WTC11 (cell line): ENCODE measurements around the gene CDH2. TPM values are rescaled to one million over a fixed set of nuclear protein-coding genes. Genes with fewer than 3 reads are reported as not detected.

Experiments
- ATAC-seq: fragments of 200-7000 bp; cut with Tn5 transposase; 2 replicates; pipeline ENCODE4 v1.10.0; 2021; ENCODE audit warnings: mild to moderate bottlenecking, moderate library complexity
- CTCF ChIA-PET: fragments of 300-600 bp; sonication (Branson Sonifier 250); formaldehyde crosslinking; loops from one replicate; lab custom pipeline; 2021; ENCODE audit warnings: antibody characterized with exemption; lab: Charles Lee
- POLR2A ChIA-PET: fragments of 350-600 bp; sonication (Branson Sonifier 250); formaldehyde crosslinking; loops from one replicate; lab custom pipeline; 2021; ENCODE audit warnings: antibody characterized with exemption; lab: Charles Lee
- DNase-seq: peaks from one replicate; pipeline ENCODE4 v3.0.0; 2021; ENCODE audit warnings: low spot score
- H3K27ac Mint-ChIP-seq: 2 replicates; pipeline ENCODE4 v1.8.0; 2021; ENCODE audit warnings: mixed read lengths
- H3K27me3 Mint-ChIP-seq: 2 replicates; pipeline ENCODE4 v1.8.0; 2021; ENCODE audit warnings: low read depth, mild to moderate bottlenecking, moderate library complexity, mixed read lengths
- H3K36me3 Mint-ChIP-seq: 2 replicates; pipeline ENCODE4 v1.8.0; 2021; ENCODE audit warnings: mixed read lengths
- H3K4me1 Mint-ChIP-seq: 2 replicates; pipeline ENCODE4 v1.8.0; 2022; ENCODE audit warnings: mixed read lengths
- H3K4me3 Mint-ChIP-seq: 2 replicates; pipeline ENCODE4 v1.8.0; 2021; ENCODE audit warnings: mild to moderate bottlenecking, moderate library complexity, mixed read lengths
- H3K9me3 Mint-ChIP-seq: 2 replicates; pipeline ENCODE4 v1.8.0; 2021; ENCODE audit warnings: mixed read lengths
- ESRRA ChIP-seq: sonication (generic); formaldehyde crosslinking; IDR thresholded peaks from 2 replicates; pipeline ENCODE4 v1.8.1; 2022; ENCODE audit warnings: mild to moderate bottlenecking, missing genetic modification reagents, borderline replicate concordance
- FOXP1 ChIP-seq: sonication (generic); formaldehyde crosslinking; IDR thresholded peaks from 2 replicates; pipeline ENCODE4 v1.8.0; 2022; ENCODE audit warnings: missing genetic modification reagents, mild to moderate bottlenecking, moderate library complexity, borderline replicate concordance
- HMGA2 ChIP-seq: fragments of 250-450 bp; sonication (Bioruptor Pico); IDR thresholded peaks from 2 replicates; pipeline ENCODE4 v1.4.0; 2021; ENCODE audit warnings: mild to moderate bottlenecking, moderate library complexity
- KAT7 ChIP-seq: sonication (generic); formaldehyde crosslinking; IDR thresholded peaks from 2 replicates; pipeline ENCODE4 v1.8.1; 2023; ENCODE audit warnings: missing genetic modification reagents, mild to moderate bottlenecking, borderline replicate concordance
- NFATC4 ChIP-seq: fragments of 250-450 bp; sonication (Bioruptor Pico); IDR thresholded peaks from 2 replicates; pipeline ENCODE4 v1.9.0; 2021; ENCODE audit warnings: mild to moderate bottlenecking
- NFYB ChIP-seq: sonication (generic); formaldehyde crosslinking; conservative IDR thresholded peaks from 2 replicates; pipeline ENCODE4 v1.8.0; 2022; ENCODE audit warnings: low read depth, missing genetic modification reagents
- RELA ChIP-seq: sonication (generic); formaldehyde crosslinking; IDR thresholded peaks from 2 replicates; pipeline ENCODE4 v1.8.1; 2022; ENCODE audit warnings: missing genetic modification reagents, mild to moderate bottlenecking, borderline replicate concordance
- SMAD3 ChIP-seq: sonication (generic); formaldehyde crosslinking; IDR thresholded peaks from 2 replicates; pipeline ENCODE4 v1.8.0; 2022; ENCODE audit warnings: missing genetic modification reagents, mild to moderate bottlenecking, borderline replicate concordance
- SOX15 ChIP-seq: fragments of 250-450 bp; sonication (Bioruptor Pico); IDR thresholded peaks from 2 replicates; pipeline ENCODE4 v1.9.0; 2021; ENCODE audit warnings: mild to moderate bottlenecking
- SP1 ChIP-seq: sonication (generic); formaldehyde crosslinking; conservative IDR thresholded peaks from 2 replicates; pipeline ENCODE4 v1.8.1; 2022; ENCODE audit warnings: missing genetic modification reagents
- total RNA-seq: library from RNA; stranded (reverse); gene quantifications from 3 replicates; pipeline ENCODE4 v1.2.3, GENCODE V29; 2021
- TF ChIP-seq, protein P1 (sequence below): sonication (generic); formaldehyde crosslinking; IDR thresholded peaks from 2 replicates; pipeline ENCODE4 v1.8.1; 2022; ENCODE audit warnings: low read depth, missing genetic modification reagents, borderline replicate concordance
- TF ChIP-seq, protein P2 (sequence below): fragments of 200-600 bp; IDR thresholded peaks from 2 replicates; pipeline ENCODE4 v1.8.0; 2022; ENCODE audit warnings: antibody characterized with exemption
- TF ChIP-seq, protein P3 (sequence below): sonication (generic); formaldehyde crosslinking; IDR thresholded peaks from 2 replicates; pipeline ENCODE4 v1.8.0; 2023; ENCODE audit warnings: mild to moderate bottlenecking, missing genetic modification reagents
- TF ChIP-seq, protein P4 (sequence below): sonication (generic); formaldehyde crosslinking; IDR thresholded peaks from 2 replicates; pipeline ENCODE4 v1.8.0; 2022; ENCODE audit warnings: missing genetic modification reagents
- TF ChIP-seq, protein P5 (sequence below): sonication (generic); formaldehyde crosslinking; IDR thresholded peaks from 2 replicates; pipeline ENCODE4 v1.8.0; 2022; ENCODE audit warnings: mild to moderate bottlenecking, missing genetic modification reagents
- TF ChIP-seq, protein P6 (sequence below): sonication (generic); formaldehyde crosslinking; conservative IDR thresholded peaks from 2 replicates; pipeline ENCODE4 v1.8.1; 2022; ENCODE audit warnings: mild to moderate bottlenecking, missing genetic modification reagents
- TF ChIP-seq, protein P7 (sequence below): sonication (generic); formaldehyde crosslinking; IDR thresholded peaks from 2 replicates; pipeline ENCODE4 v1.8.1; 2023; ENCODE audit warnings: mild to moderate bottlenecking, missing genetic modification reagents, borderline replicate concordance

The CDH2 gene
- total RNA-seq, 1 experiment from 2014 or later, result 17.3 TPM

DNA sequence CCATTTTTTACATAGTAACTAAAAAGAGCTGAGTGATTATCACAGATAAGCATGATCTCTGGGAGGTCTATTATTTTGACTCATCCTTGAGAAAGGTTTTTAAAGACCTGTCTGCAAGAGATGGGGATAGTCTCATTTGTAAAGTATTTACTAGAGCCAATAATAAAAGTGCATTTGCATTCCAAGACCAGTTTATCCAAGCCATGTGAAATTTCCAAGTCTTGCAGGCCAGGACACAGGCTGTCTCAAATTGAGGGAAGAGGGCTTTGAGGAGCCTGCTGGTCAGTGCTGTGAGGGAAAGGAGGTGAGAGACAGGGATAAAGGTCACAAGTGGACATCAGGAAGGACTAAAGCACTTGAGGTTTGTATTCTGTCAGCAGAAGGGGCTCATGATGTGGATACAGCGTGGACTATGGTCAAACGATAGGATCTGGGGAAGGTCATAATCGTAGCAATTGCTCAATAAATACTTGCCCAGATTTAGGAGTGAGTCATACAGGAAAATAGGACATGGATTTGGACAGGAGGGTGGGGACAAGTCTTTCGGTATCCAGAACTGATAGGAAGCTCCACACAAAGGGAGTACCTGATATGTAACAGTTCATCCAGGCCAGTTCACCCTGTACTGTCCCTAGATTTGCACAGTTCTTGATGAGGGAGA is 6.6 kb upstream of the CDH2 start (continued):
- TF ChIP-seq KAT7 (CRISPR knock-in tag), result no peak

DNA sequence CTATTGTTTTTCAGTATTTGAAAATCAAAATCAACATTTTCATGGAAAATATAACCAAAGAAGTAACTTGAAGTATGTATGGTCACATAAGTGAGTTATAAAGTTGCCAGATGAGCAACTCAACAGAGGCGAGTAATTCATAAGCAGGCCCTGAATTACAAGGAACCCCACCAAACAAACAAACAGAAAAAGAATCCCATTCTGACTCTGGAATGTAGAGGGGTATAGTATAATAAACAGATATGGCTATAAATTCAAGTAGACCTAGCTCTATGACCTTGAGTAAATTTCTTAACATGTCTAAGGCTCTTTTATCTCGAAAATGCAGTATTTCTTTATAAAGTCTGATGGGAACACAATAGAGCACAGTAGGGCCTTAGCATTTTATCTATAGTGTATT is 4.7 kb upstream of the CDH2 start:
- Mint-ChIP-seq H3K27ac (no peak overlapping the region), H3K36me3 (no peaks in the 10 kb centered on the region), H3K4me3 (no peak overlapping the region), H3K9me3 (no peaks in the 10 kb centered on the region), H3K4me1 (peaks cover 44% of the 10 kb centered on the region), H3K27me3 (peaks cover 8% of the 10 kb centered on the region)
- TF ChIP-seq NFYB, result no peak
- TF ChIP-seq, protein P1, sequence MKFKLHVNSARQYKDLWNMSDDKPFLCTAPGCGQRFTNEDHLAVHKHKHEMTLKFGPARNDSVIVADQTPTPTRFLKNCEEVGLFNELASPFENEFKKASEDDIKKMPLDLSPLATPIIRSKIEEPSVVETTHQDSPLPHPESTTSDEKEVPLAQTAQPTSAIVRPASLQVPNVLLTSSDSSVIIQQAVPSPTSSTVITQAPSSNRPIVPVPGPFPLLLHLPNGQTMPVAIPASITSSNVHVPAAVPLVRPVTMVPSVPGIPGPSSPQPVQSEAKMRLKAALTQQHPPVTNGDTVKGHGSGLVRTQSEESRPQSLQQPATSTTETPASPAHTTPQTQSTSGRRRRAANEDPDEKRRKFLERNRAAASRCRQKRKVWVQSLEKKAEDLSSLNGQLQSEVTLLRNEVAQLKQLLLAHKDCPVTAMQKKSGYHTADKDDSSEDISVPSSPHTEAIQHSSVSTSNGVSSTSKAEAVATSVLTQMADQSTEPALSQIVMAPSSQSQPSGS (CRISPR knock-in tag), result no peak
- TF ChIP-seq, protein P2, sequence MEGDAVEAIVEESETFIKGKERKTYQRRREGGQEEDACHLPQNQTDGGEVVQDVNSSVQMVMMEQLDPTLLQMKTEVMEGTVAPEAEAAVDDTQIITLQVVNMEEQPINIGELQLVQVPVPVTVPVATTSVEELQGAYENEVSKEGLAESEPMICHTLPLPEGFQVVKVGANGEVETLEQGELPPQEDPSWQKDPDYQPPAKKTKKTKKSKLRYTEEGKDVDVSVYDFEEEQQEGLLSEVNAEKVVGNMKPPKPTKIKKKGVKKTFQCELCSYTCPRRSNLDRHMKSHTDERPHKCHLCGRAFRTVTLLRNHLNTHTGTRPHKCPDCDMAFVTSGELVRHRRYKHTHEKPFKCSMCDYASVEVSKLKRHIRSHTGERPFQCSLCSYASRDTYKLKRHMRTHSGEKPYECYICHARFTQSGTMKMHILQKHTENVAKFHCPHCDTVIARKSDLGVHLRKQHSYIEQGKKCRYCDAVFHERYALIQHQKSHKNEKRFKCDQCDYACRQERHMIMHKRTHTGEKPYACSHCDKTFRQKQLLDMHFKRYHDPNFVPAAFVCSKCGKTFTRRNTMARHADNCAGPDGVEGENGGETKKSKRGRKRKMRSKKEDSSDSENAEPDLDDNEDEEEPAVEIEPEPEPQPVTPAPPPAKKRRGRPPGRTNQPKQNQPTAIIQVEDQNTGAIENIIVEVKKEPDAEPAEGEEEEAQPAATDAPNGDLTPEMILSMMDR, result no peak
- no peak for TF ChIP-seq FOXP1
- ATAC-seq (no peak), DNase-seq (no peak)
- CTCF ChIA-PET, result no interaction called here
- POLR2A ChIA-PET, result no interaction called here

DNA sequence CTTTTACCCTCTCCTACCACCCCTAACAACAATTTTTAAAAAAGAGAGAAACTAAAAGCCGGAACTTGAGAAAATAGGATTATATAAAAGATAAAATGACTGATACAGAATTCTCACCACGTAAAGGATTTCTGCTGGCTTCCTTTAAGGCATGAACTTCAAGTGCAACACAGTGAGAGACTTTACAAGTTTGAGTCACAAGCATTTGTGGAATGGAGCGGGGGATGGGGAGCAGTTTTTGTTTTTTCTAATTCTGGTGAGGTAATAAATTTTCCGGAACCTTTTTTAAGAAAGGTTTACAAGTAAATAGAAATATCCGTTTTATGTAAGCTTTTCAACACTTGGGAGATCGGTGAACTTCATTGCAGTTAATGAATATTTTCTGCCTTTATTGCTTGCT is 1.8 kb upstream of the CDH2 start:
- POLR2A ChIA-PET, result no interaction called here
- TF ChIP-seq SOX15 (no peak), NFATC4 (CRISPR knock-in tag) (no peak), RELA (no peak), SP1 (CRISPR knock-in tag) (no peak), ESRRA (CRISPR knock-in tag) (no peak), HMGA2 (CRISPR knock-in tag) (no peak), SMAD3 (CRISPR knock-in tag) (no peak)
- TF ChIP-seq, protein P3, sequence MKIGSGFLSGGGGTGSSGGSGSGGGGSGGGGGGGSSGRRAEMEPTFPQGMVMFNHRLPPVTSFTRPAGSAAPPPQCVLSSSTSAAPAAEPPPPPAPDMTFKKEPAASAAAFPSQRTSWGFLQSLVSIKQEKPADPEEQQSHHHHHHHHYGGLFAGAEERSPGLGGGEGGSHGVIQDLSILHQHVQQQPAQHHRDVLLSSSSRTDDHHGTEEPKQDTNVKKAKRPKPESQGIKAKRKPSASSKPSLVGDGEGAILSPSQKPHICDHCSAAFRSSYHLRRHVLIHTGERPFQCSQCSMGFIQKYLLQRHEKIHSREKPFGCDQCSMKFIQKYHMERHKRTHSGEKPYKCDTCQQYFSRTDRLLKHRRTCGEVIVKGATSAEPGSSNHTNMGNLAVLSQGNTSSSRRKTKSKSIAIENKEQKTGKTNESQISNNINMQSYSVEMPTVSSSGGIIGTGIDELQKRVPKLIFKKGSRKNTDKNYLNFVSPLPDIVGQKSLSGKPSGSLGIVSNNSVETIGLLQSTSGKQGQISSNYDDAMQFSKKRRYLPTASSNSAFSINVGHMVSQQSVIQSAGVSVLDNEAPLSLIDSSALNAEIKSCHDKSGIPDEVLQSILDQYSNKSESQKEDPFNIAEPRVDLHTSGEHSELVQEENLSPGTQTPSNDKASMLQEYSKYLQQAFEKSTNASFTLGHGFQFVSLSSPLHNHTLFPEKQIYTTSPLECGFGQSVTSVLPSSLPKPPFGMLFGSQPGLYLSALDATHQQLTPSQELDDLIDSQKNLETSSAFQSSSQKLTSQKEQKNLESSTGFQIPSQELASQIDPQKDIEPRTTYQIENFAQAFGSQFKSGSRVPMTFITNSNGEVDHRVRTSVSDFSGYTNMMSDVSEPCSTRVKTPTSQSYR (CRISPR knock-in tag), result no peak
- TF ChIP-seq, protein P4, sequence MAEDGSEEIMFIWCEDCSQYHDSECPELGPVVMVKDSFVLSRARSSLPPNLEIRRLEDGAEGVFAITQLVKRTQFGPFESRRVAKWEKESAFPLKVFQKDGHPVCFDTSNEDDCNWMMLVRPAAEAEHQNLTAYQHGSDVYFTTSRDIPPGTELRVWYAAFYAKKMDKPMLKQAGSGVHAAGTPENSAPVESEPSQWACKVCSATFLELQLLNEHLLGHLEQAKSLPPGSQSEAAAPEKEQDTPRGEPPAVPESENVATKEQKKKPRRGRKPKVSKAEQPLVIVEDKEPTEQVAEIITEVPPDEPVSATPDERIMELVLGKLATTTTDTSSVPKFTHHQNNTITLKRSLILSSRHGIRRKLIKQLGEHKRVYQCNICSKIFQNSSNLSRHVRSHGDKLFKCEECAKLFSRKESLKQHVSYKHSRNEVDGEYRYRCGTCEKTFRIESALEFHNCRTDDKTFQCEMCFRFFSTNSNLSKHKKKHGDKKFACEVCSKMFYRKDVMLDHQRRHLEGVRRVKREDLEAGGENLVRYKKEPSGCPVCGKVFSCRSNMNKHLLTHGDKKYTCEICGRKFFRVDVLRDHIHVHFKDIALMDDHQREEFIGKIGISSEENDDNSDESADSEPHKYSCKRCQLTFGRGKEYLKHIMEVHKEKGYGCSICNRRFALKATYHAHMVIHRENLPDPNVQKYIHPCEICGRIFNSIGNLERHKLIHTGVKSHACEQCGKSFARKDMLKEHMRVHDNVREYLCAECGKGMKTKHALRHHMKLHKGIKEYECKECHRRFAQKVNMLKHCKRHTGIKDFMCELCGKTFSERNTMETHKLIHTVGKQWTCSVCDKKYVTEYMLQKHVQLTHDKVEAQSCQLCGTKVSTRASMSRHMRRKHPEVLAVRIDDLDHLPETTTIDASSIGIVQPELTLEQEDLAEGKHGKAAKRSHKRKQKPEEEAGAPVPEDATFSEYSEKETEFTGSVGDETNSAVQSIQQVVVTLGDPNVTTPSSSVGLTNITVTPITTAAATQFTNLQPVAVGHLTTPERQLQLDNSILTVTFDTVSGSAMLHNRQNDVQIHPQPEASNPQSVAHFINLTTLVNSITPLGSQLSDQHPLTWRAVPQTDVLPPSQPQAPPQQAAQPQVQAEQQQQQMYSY (CRISPR knock-in tag), result no peak
- TF ChIP-seq, protein P5, sequence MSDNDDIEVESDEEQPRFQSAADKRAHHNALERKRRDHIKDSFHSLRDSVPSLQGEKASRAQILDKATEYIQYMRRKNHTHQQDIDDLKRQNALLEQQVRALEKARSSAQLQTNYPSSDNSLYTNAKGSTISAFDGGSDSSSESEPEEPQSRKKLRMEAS, result no peak
- TF ChIP-seq, protein P6, sequence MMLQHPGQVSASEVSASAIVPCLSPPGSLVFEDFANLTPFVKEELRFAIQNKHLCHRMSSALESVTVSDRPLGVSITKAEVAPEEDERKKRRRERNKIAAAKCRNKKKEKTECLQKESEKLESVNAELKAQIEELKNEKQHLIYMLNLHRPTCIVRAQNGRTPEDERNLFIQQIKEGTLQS (CRISPR knock-in tag), result no peak
- TF ChIP-seq, protein P7, sequence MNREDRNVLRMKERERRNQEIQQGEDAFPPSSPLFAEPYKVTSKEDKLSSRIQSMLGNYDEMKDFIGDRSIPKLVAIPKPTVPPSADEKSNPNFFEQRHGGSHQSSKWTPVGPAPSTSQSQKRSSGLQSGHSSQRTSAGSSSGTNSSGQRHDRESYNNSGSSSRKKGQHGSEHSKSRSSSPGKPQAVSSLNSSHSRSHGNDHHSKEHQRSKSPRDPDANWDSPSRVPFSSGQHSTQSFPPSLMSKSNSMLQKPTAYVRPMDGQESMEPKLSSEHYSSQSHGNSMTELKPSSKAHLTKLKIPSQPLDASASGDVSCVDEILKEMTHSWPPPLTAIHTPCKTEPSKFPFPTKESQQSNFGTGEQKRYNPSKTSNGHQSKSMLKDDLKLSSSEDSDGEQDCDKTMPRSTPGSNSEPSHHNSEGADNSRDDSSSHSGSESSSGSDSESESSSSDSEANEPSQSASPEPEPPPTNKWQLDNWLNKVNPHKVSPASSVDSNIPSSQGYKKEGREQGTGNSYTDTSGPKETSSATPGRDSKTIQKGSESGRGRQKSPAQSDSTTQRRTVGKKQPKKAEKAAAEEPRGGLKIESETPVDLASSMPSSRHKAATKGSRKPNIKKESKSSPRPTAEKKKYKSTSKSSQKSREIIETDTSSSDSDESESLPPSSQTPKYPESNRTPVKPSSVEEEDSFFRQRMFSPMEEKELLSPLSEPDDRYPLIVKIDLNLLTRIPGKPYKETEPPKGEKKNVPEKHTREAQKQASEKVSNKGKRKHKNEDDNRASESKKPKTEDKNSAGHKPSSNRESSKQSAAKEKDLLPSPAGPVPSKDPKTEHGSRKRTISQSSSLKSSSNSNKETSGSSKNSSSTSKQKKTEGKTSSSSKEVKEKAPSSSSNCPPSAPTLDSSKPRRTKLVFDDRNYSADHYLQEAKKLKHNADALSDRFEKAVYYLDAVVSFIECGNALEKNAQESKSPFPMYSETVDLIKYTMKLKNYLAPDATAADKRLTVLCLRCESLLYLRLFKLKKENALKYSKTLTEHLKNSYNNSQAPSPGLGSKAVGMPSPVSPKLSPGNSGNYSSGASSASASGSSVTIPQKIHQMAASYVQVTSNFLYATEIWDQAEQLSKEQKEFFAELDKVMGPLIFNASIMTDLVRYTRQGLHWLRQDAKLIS (CRISPR knock-in tag), result no peak

More for the DNA sequence above, 1.8 kb upstream of the CDH2 start:
- Mint-ChIP-seq H3K27me3 (peaks cover 36% of the 10 kb centered on the region), H3K9me3 (no peaks in the 10 kb centered on the region), H3K4me1 (peaks cover 57% of the 10 kb centered on the region), H3K36me3 (no peaks in the 10 kb centered on the region), H3K27ac (no peak overlapping the region), H3K4me3 (peak overlapping the region; percentile 83)
- ATAC-seq (no peak), DNase-seq (no peak)
- CTCF ChIA-PET, result no interaction called here
